Measurements from ENCODE around the gene DTYMK.

The DTYMK gene

GRCh38 chr2:241706537-241706936 is 19.9 kb upstream of the DTYMK start:
- no peak for DNase-seq (ENCODE audit: low spot score)

- no peak for DNase-seq (ENCODE audit: low spot score)
Observed at GRCh38 chr2:241703032-241703604, 16.5 kb upstream of the DTYMK start.

- peak; percentile 86 for DNase-seq (ENCODE audit: low spot score)
Observed at GRCh38 chr2:241702155-241703031, 15.8 kb upstream of the DTYMK start.

- DNase-seq (ENCODE audit: low spot score), result peak; percentile 96
Observed at GRCh38 chr2:241701399-241702154, 15.0 kb upstream of the DTYMK start, which contains the start of gene ING5. Gene ING5 (plus strand): TSS chr2:241702039. CDS start chr2:241702066, 27 bp downstream.

- DNase-seq (ENCODE audit: low spot score), result no peak
Observed at GRCh38 chr2:241701149-241701398, 14.5 kb upstream of the DTYMK start.

GRCh38 chr2:241695651-241696050 is 9.0 kb upstream of the DTYMK start:
- no peak for DNase-seq (ENCODE audit: low spot score)

GRCh38 chr2:241692448-241692847 is 5.8 kb upstream of the DTYMK start:
- no peak for DNase-seq (ENCODE audit: low spot score)

GRCh38 chr2:241690202-241690717 is 3.6 kb upstream of the DTYMK start:
- no peak for DNase-seq (ENCODE audit: low spot score)

- DNase-seq (ENCODE audit: low spot score), result no peak
Observed at GRCh38 chr2:241689306-241689705, 2.7 kb upstream of the DTYMK start.

GRCh38 chr2:241686324-241686649 is 328 bp downstream of the DTYMK start:
- no peak for DNase-seq (ENCODE audit: low spot score)

GRCh38 chr2:241680827-241681599 is 5.6 kb downstream of the DTYMK start:
- no peak for DNase-seq (ENCODE audit: low spot score)

- DNase-seq (ENCODE audit: low spot score), result no peak
Observed at GRCh38 chr2:241680044-241680443, 6.6 kb downstream of the DTYMK start.

GRCh38 chr2:241678784-241679540 is 7.7 kb downstream of the DTYMK start:
- DNase-seq (ENCODE audit: low spot score), result no peak

GRCh38 chr2:241678307-241678706 is 8.3 kb downstream of the DTYMK start:
- DNase-seq (ENCODE audit: low spot score), result no peak

GRCh38 chr2:241677392-241677791 is 9.2 kb downstream of the DTYMK start:
- no peak for DNase-seq (ENCODE audit: low spot score)

GRCh38 chr2:241676665-241677064 is 9.9 kb downstream of the DTYMK start:
- no peak for DNase-seq (ENCODE audit: low spot score)

- no peak for DNase-seq (ENCODE audit: low spot score)
Observed at GRCh38 chr2:241675885-241676284, 10.7 kb downstream of the DTYMK start.

GRCh38 chr2:241673797-241674725 is 12.6 kb downstream of the DTYMK start:
- no peak for DNase-seq (ENCODE audit: low spot score)

GRCh38 chr2:241673189-241673663 is 13.4 kb downstream of the DTYMK start:
- DNase-seq (ENCODE audit: low spot score), result no peak
